GM10266 (cell line): ENCODE results near the gene NLRP6.
A peak's percentile ranks its signal among the peaks of the same experiment; 100 is the strongest.

ENCODE experiments used
- DNase-seq: peaks from one replicate; pipeline ENCODE4 v3.0.0; 2012; ENCODE audit errors: extremely low spot score
- TF ChIP-seq, protein P1 (sequence below): IDR thresholded peaks from 2 replicates; pipeline ENCODE4 v1.5.1; 2012; ENCODE audit warnings: mild to moderate bottlenecking, low read depth; ENCODE audit not compliant: control insufficient read depth, insufficient read depth; ENCODE audit errors: missing control alignments

NLRP6 gene

GRCh38 chr11:279040-279965, 1.1 kb downstream of the NLRP6 start:
- DNase-seq = peak; percentile 44
- TF ChIP-seq, protein P1, sequence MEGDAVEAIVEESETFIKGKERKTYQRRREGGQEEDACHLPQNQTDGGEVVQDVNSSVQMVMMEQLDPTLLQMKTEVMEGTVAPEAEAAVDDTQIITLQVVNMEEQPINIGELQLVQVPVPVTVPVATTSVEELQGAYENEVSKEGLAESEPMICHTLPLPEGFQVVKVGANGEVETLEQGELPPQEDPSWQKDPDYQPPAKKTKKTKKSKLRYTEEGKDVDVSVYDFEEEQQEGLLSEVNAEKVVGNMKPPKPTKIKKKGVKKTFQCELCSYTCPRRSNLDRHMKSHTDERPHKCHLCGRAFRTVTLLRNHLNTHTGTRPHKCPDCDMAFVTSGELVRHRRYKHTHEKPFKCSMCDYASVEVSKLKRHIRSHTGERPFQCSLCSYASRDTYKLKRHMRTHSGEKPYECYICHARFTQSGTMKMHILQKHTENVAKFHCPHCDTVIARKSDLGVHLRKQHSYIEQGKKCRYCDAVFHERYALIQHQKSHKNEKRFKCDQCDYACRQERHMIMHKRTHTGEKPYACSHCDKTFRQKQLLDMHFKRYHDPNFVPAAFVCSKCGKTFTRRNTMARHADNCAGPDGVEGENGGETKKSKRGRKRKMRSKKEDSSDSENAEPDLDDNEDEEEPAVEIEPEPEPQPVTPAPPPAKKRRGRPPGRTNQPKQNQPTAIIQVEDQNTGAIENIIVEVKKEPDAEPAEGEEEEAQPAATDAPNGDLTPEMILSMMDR = no peak

GRCh38 chr11:279966-280705, 1.9 kb downstream of the NLRP6 start:
- TF ChIP-seq, protein P1 = no peak
- peak; percentile 50 for DNase-seq

DNA sequence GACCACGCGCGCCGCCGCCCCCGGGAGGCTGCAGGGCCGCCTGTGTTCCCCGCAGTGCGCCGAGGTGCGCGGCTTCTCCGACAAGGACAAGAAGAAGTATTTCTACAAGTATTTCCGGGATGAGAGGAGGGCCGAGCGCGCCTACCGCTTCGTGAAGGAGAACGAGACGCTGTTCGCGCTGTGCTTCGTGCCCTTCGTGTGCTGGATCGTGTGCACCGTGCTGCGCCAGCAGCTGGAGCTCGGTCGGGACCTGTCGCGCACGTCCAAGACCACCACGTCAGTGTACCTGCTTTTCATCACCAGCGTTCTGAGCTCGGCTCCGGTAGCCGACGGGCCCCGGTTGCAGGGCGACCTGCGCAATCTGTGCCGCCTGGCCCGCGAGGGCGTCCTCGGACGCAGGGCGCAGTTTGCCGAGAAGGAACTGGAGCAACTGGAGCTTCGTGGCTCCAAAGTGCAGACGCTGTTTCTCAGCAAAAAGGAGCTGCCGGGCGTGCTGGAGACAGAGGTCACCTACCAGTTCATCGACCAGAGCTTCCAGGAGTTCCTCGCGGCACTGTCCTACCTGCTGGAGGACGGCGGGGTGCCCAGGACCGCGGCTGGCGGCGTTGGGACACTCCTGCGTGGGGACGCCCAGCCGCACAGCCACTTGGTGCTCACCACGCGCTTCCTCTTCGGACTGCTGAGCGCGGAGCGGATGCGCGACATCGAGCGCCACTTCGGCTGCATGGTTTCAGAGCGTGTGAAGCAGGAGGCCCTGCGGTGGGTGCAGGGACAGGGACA, 2.7 kb downstream of the NLRP6 start:
- TF ChIP-seq, protein P1 = no peak
- peak; percentile 39 for DNase-seq

GRCh38 chr11:281486-282161, 3.4 kb downstream of the NLRP6 start:
- TF ChIP-seq, protein P1 = no peak
- peak; percentile 27 for DNase-seq

- TF ChIP-seq, protein P1 = no peak
- no peak for DNase-seq
Observed at GRCh38 chr11:282171-282570, 4.0 kb downstream of the NLRP6 start.

DNA sequence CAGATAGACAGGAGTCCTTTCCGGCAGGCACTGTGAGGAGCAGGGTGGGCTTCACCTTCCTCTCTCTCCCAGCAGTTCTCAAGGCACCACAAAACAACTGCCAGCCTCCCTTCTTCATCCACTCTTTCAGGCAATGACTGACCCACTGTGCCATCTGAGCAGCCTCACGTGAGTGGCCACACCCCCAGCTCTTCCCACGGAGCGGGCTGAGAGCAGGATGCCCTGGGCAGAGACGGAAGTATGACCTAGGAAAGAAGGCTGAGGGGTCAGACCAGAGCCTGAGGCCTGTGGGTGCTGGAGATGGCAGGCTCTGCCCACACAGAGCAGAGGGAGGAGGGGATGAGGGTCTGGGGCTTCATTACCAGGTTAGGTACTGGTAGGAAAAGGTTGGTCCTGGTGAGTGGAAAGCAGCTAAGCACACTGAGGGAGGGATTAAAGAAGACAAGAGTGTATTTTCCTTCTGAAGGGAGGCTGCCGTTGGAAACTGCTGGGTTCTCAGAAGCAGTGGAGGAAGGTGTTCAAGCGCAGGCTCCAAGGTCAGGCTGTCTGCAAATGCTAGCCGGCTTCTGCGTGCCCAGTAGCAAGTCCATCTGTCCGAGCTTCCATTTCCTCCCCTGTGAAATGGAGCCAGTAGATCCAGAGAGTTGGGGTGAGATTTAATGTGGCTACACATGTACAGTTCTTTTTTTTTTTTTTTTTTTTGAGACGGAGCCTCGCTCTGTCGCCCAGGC, 4.6 kb downstream of the NLRP6 start:
- DNase-seq = peak; percentile 26
- TF ChIP-seq, protein P1 = no peak
